ENCODE measurements around the gene SURF6.
"Not testable (repeated sequence)": the region's sequence is repeated elsewhere in the genome, so short reads cannot be mapped to it uniquely, and the experiment has no call there.

Gene SURF6

GRCh38 chr9:133329306-133330156 lies 6.5 kb downstream of the SURF6 start:
- in situ Hi-C loops (cut with MboI; ENCODE audit: low sequenced_read_pairs): not testable (repeated sequence)

DNA sequence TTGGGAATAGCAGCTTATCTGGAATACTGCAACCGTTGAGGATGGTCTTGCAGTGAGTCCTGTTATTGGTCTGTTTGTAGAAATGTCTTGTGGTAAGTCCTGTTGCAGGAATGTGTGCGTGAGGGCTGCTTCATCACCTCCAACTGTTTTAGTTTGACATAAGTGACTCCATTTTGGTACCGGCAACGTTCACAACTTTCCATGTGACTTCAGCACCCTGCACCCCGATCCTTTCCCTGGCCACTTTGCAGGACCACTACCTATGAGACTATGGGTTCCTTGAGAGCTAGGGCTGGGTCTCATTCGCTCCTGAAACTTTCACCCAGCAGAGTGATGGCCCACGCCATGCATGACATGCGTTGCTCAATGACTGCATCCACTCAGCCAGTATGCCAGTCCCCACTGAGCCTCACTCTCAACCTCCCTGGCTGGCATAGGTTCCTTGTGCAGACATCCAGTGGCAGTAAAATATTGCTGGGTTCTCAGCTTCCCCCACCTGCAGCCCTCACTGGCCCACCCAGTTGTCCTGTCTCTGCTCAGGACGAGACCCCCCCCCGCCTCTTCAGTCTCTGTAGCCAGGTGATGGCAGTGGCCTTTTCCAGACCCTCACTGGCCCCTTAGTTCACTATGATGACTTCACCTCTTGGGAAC lies 8.0 kb downstream of the SURF6 start:
- in situ Hi-C loops (cut with MboI; ENCODE audit: low sequenced_read_pairs): no loop called here

- in situ Hi-C loops (cut with MboI; ENCODE audit: low sequenced_read_pairs): not testable (repeated sequence)
These were observed 9.0 kb downstream of the SURF6 start for GRCh38 chr9:133327021-133327420.

GRCh38 chr9:133323991-133324703 lies 11.8 kb downstream of the SURF6 start:
- in situ Hi-C loops (cut with MboI; ENCODE audit: low sequenced_read_pairs): no loop called here

GRCh38 chr9:133323211-133323610 lies 12.8 kb downstream of the SURF6 start:
- in situ Hi-C loops (cut with MboI; ENCODE audit: low sequenced_read_pairs): no loop called here

DNA sequence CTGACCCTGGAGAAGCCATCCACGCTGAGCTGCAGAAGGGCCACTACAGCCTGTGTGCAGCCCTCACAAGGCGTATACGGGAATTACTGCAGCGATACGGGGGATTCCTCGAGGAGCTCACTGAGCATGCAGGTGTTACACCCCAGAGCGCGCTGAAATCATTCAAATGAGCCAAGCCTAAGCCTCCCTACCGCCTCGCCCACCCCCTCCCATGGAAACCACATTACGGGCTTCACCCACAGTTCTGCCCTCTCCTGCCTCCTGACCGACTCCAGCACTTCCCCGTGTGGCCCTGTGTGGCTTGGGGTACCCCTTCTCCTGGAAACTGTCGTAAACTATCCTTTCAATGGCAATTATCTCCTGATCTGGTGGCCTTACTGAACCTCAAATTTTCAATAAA lies 13.3 kb downstream of the SURF6 start:
- in situ Hi-C loops (cut with MboI; ENCODE audit: low sequenced_read_pairs): no loop called here

GRCh38 chr9:133321411-133321935 lies 14.5 kb downstream of the SURF6 start:
- in situ Hi-C loops (cut with MboI; ENCODE audit: low sequenced_read_pairs): no loop called here

DNA sequence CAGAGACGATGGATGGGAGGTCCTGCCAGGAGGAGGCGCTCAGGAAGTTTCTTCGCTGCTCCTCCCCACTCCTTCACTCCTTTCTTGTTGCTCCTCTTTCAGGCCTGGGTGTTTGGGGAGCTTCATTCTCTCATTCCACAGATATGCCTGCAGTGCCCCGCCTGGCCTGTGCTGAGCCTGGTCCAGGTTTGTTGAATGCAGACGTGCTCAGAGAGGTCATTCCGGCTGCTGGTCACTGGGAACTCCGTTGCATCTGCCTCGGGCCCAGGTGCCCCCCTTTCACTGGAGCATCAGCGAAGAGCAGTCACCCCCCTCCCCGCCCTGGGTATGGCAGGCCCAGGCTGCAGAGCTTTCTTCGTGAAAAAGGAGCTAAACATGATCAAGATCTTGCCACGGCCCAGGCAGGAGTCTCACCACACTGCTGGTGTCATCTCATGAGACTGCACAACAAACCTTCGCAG lies 15.5 kb downstream of the SURF6 start:
- in situ Hi-C loops (cut with MboI; ENCODE audit: low sequenced_read_pairs): no loop called here

GRCh38 chr9:133317551-133317950 lies 18.4 kb downstream of the SURF6 start:
- in situ Hi-C loops (cut with MboI; ENCODE audit: low sequenced_read_pairs): not testable (repeated sequence)

- in situ Hi-C loops (cut with MboI; ENCODE audit: low sequenced_read_pairs): no loop called here
These were observed 20.0 kb downstream of the SURF6 start for GRCh38 chr9:133315997-133316396.

DNA sequence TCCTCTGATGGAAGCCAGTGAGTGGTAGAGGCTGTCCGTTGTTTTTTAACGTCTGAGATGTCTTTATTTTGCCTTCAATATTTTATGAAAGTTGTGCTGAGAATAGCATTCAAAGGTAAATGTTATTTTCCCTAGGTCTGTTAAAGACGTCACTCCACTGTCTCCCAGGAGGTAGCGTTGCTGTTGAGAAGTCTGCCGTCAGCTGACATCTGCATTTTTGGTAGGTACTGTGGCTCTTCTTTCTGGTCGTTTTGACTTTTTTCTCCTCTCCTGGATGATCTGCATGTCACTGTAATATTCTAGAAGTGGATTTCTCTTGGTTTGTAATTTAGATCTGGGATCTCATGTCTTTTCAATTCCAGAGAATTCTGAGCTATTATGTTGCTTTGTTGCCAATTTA lies 26.4 kb downstream of the SURF6 start:
- in situ Hi-C loops (cut with MboI; ENCODE audit: low sequenced_read_pairs): no loop called here

GRCh38 chr9:133307301-133307700 lies 28.7 kb downstream of the SURF6 start:
- in situ Hi-C loops (cut with MboI; ENCODE audit: low sequenced_read_pairs): no loop called here

- in situ Hi-C loops (cut with MboI; ENCODE audit: low sequenced_read_pairs): no loop called here
These were observed 29.5 kb downstream of the SURF6 start for GRCh38 chr9:133306242-133307204.

GRCh38 chr9:133305731-133306130 lies 30.3 kb downstream of the SURF6 start:
- in situ Hi-C loops (cut with MboI; ENCODE audit: low sequenced_read_pairs): no loop called here

GRCh38 chr9:133304477-133305377 lies 31.3 kb downstream of the SURF6 start:
- in situ Hi-C loops (cut with MboI; ENCODE audit: low sequenced_read_pairs): no loop called here

DNA sequence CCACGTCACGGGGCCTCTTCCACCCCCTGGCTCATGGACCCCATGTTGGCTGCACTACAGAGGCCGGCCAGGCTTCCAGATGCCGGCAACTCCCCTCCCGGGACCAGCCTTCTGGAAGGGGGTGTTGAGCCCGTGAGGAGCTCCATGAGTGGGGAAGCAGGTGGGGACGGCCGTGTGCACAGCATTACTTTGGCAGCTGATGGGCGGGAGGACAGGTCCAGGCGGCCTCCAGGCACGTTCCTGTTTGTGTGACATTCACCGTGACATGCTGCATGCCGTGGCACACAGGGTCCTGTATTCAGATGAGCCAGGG lies 31.9 kb downstream of the SURF6 start:
- in situ Hi-C loops (cut with MboI; ENCODE audit: low sequenced_read_pairs): no loop called here

GRCh38 chr9:133303266-133304157 lies 32.5 kb downstream of the SURF6 start:
- in situ Hi-C loops (cut with MboI; ENCODE audit: low sequenced_read_pairs): no loop called here
